ENCODE measurements around the gene BCL11B. TPM values are rescaled to one million over a fixed set of nuclear protein-coding genes. Genes with fewer than 3 reads are reported as not detected.

Gene BCL11B
- total RNA-seq, 1 experiment from 2014 or later, result 0.84 TPM

DNA sequence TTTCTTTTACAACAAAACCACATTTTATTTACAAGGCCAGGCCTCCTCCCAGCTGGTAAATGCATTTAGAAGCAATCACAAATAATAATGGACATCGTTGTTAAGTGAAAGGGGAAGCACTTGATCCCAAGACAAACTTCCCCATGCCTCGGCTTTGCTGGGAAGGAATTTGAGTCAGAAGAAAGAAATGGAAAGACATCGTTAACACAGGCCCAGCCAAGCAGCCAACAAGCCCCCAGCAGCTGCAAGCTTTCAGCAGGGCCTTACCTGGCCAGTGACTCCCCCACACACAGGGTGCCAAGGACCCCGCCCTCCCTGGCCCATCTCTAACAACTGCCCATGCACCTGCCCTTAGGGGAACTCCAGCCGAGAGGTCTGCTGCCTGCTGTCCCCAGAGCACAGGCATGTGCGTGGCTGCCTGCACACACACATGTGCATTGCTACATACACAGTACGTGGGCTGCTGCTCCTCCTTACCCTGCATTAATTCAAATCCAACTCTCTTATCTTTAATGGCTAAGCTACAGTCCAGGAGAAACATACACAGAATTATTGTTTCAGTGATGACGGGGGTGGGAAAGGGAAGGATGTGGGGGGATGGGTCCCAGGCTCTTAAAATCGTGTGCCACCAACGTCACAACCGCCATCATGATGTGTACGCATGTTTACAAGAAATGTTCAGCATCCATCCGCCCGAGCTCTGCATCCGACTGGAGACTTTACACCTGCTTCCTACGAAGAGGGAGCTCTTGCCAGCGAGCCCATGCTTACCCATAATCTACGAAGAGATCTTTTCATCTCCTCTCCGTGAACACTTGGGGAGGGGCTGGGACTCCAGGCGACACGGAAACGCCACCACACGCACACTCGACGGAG lies 9.8 kb downstream of the BCL11B start:
- no peaks in the 10 kb centered on the region for H3K27me3 Mint-ChIP-seq (ENCODE audit: insufficient read depth, unreplicated experiment)
- ChIA-PET CTCF (interaction anchor here (0.5 to 0.7 kb wide), 7 partner anchors 14 to 1153 kb away, joined by 3 to 4 read pairs (median 3); no protein-coding TSS in a partner anchor), POLR2A (no interaction called here)
- H3K27ac Mint-ChIP-seq (ENCODE audit: low read depth, unreplicated experiment), result no peak overlapping the region
- H3K36me3 Mint-ChIP-seq (ENCODE audit: insufficient read depth, unreplicated experiment), result no peaks in the 10 kb centered on the region
- no TSS peak for BruUV-seq (replicated peaks)
- DNase-seq (ENCODE audit: unreplicated experiment), result no peak
- intact Hi-C loops (cut with micrococcal nuclease), result loop anchor here (10.0 kb wide), 1 partner anchor 357 kb away; no protein-coding TSS in a partner anchor
- no peaks in the 10 kb centered on the region for H3K9me3 Mint-ChIP-seq (ENCODE audit: unreplicated experiment)
- H3K4me1 Mint-ChIP-seq (ENCODE audit: insufficient read depth, unreplicated experiment), result peaks cover 12% of the 10 kb centered on the region
- H3K4me3 Mint-ChIP-seq (ENCODE audit: unreplicated experiment), result no peak overlapping the region
- TF ChIP-seq, protein P1, sequence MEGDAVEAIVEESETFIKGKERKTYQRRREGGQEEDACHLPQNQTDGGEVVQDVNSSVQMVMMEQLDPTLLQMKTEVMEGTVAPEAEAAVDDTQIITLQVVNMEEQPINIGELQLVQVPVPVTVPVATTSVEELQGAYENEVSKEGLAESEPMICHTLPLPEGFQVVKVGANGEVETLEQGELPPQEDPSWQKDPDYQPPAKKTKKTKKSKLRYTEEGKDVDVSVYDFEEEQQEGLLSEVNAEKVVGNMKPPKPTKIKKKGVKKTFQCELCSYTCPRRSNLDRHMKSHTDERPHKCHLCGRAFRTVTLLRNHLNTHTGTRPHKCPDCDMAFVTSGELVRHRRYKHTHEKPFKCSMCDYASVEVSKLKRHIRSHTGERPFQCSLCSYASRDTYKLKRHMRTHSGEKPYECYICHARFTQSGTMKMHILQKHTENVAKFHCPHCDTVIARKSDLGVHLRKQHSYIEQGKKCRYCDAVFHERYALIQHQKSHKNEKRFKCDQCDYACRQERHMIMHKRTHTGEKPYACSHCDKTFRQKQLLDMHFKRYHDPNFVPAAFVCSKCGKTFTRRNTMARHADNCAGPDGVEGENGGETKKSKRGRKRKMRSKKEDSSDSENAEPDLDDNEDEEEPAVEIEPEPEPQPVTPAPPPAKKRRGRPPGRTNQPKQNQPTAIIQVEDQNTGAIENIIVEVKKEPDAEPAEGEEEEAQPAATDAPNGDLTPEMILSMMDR (IDR thresholded peaks at IDR 0.05; ENCODE audit: unreplicated experiment), result no peak

DNA sequence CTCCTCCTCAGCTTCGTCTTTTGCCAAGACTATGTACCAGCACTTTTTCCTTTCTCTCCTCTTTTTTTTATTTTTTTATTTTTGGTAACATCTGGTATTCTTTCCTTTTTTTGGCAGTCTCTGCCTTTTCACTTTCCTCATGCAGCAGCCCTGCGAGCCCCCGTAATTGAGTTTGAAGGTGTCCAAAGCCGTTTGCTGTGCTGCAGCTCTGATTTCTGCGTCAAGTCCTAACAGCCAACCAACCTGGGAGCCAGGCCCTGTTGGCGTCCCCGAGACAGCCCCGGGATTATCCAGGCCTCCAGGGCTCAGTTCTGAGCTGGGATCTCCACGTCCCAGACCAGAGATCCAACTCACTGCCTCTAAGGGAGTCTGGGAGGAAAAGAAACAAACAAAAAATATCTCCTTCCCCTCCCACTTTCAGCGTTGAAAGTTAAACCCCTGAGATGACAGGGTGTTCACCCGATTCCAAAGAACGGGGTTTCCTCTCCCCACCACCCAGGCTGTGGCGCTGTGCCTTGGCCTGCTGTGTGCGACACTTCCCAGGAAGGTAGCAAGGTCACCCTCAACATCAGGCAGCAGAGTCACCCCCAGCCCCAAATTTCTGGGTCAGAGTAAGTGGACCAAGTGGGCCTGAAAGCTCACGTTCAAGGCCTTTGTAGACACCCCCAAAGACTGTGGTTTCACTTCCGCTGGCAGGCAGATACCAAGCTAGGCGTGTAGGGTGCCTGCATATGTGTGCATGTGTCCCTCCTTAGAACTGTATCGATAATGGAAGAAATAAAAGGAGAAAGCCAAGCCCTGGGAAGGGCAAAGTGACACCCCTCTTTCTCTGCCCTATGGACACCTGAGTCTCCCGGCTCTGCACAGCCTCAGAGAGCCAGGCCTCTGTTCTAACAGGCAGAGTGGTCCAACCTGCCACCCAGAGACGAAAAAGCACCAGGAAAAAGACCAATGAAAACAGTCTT lies 11.1 kb downstream of the BCL11B start:
- H3K4me3 Mint-ChIP-seq (ENCODE audit: unreplicated experiment), result no peak overlapping the region
- POLR2A ChIA-PET, result interaction anchor here (0.6 to 1.2 kb wide), 2 partner anchors 356 to 791 kb away, joined by 3 to 4 read pairs; no protein-coding TSS in a partner anchor
- intact Hi-C loops (cut with micrococcal nuclease), result loop anchor here (10.0 kb wide), 1 partner anchor 356 kb away; no protein-coding TSS in a partner anchor
- CTCF ChIA-PET, result interaction anchor here (0.6 to 0.7 kb wide), 2 partner anchors 46 to 1123 kb away, joined by 3 to 4 read pairs; no protein-coding TSS in a partner anchor
- H3K27me3 Mint-ChIP-seq (ENCODE audit: insufficient read depth, unreplicated experiment), result no peaks in the 10 kb centered on the region
- H3K4me1 Mint-ChIP-seq (ENCODE audit: insufficient read depth, unreplicated experiment), result no peaks in the 10 kb centered on the region
- H3K36me3 Mint-ChIP-seq (ENCODE audit: insufficient read depth, unreplicated experiment), result no peaks in the 10 kb centered on the region
- BruUV-seq (replicated peaks), result no TSS peak
- TF ChIP-seq, protein P1 (IDR thresholded peaks at IDR 0.05; ENCODE audit: unreplicated experiment), result no peak
- no peak overlapping the region for H3K27ac Mint-ChIP-seq (ENCODE audit: low read depth, unreplicated experiment)
- no peak for DNase-seq (ENCODE audit: unreplicated experiment)
- H3K9me3 Mint-ChIP-seq (ENCODE audit: unreplicated experiment), result no peaks in the 10 kb centered on the region

DNA sequence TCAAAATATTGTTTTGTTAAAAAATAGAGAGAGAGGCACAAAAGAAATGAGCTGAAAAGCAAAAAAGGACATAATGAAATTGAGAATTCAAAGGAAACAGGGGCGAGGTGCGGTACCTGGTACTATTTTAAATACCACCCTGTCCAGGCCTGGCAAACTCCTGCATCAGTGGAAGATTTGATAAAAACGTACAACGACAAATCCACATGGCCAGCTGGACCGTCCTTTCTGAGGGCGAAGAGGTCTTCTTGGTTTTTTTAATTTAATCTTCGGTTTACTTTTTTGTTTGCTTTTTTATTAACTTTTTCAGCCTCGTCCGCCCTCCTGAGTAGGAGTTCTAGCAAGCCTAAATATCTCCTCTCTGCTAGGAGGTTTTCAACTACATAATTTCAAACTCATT lies 11.9 kb downstream of the BCL11B start:
- H3K4me3 Mint-ChIP-seq (ENCODE audit: unreplicated experiment), result no peak overlapping the region
- no peaks in the 10 kb centered on the region for H3K9me3 Mint-ChIP-seq (ENCODE audit: unreplicated experiment)
- ChIA-PET CTCF (interaction anchor here (0.6 kb wide), 1 partner anchor 1692 kb away, joined by 3 read pairs; no protein-coding TSS in a partner anchor), POLR2A (interaction anchor here (1.2 kb wide), 1 partner anchor 356 kb away, joined by 4 read pairs; no protein-coding TSS in a partner anchor)
- H3K4me1 Mint-ChIP-seq (ENCODE audit: insufficient read depth, unreplicated experiment), result no peaks in the 10 kb centered on the region
- BruUV-seq (replicated peaks), result no TSS peak
- TF ChIP-seq, protein P1 (IDR thresholded peaks at IDR 0.05; ENCODE audit: unreplicated experiment), result no peak
- DNase-seq (ENCODE audit: unreplicated experiment), result no peak
- intact Hi-C loops (cut with micrococcal nuclease), result loop anchor here (10.0 kb wide), 1 partner anchor 355 kb away; no protein-coding TSS in a partner anchor
- H3K36me3 Mint-ChIP-seq (ENCODE audit: insufficient read depth, unreplicated experiment), result no peaks in the 10 kb centered on the region
- H3K27ac Mint-ChIP-seq (ENCODE audit: low read depth, unreplicated experiment), result no peak overlapping the region
- H3K27me3 Mint-ChIP-seq (ENCODE audit: insufficient read depth, unreplicated experiment), result no peaks in the 10 kb centered on the region

Measured in MCF 10A (cell line).